A673 (cell line): ENCODE data around the gene SLC38A9.

Experiments
- EZH2 ChIP-seq: fragments of 200-600 bp; sonication (generic); IDR thresholded peaks from 2 replicates; pipeline ENCODE4 v1.6.1; 2017; ENCODE audit warnings: borderline replicate concordance, low read depth, mild to moderate bottlenecking, mixed read lengths, antibody characterized with exemption, low read length; ENCODE audit not compliant: poor library complexity, severe bottlenecking
- TF ChIP-seq, protein P1 (sequence below): fragments of 300-800, 200-600 bp; sonication (generic); conservative IDR thresholded peaks from 2 replicates; pipeline ENCODE4 v1.5.1; 2017; ENCODE audit warnings: low read depth, mild to moderate bottlenecking, antibody characterized with exemption, low read length, moderate library complexity, mixed read lengths

- TF ChIP-seq, protein P1, sequence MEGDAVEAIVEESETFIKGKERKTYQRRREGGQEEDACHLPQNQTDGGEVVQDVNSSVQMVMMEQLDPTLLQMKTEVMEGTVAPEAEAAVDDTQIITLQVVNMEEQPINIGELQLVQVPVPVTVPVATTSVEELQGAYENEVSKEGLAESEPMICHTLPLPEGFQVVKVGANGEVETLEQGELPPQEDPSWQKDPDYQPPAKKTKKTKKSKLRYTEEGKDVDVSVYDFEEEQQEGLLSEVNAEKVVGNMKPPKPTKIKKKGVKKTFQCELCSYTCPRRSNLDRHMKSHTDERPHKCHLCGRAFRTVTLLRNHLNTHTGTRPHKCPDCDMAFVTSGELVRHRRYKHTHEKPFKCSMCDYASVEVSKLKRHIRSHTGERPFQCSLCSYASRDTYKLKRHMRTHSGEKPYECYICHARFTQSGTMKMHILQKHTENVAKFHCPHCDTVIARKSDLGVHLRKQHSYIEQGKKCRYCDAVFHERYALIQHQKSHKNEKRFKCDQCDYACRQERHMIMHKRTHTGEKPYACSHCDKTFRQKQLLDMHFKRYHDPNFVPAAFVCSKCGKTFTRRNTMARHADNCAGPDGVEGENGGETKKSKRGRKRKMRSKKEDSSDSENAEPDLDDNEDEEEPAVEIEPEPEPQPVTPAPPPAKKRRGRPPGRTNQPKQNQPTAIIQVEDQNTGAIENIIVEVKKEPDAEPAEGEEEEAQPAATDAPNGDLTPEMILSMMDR: no peak
- no peak for TF ChIP-seq EZH2
Observed at GRCh38 chr5:55625589-55625909, 86.6 kb downstream of the SLC38A9 start.
